ENCODE results near the gene NEDD4L.

The NEDD4L gene

DNA sequence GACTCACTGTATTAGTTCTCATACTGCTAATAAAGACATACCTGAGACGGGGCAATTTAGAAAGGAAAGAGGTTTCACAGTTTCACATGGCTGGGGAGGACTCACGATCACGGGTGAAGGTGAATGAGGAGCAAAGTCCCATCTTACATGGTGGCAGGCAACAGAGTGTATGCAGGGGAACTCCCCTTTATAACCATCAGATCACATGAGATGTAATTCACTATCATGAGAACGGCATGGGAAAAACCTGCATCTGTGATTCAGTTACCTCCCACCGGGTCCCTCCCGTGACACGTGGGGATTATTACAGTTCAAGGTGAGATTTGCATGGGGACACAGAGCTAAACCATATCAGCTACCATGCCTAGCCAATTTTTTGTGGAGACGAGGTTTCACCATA lies 168.2 kb downstream of the NEDD4L start:
- Histone ChIP-seq H3K36me3 (ENCODE audit: control insufficient read depth, insufficient read depth, low read length) (no peaks in the 10 kb centered on the region), H3K27me3 (ENCODE audit: control insufficient read depth, insufficient read depth, low read length) (no peaks in the 10 kb centered on the region), H3K9ac (ENCODE audit: low read length) (no peak overlapping the region), H3K27ac (ENCODE audit: low read depth, low read length) (no peak overlapping the region), H3K9me3 (ENCODE audit: control insufficient read depth, insufficient read depth, low read depth, low read length) (no peaks in the 10 kb centered on the region), H3K4me1 (ENCODE audit: control insufficient read depth, insufficient read depth, low read length) (peaks cover 34% of the 10 kb centered on the region), H3K4me3 (ENCODE audit: low read depth, low read length) (no peak overlapping the region)

DNA sequence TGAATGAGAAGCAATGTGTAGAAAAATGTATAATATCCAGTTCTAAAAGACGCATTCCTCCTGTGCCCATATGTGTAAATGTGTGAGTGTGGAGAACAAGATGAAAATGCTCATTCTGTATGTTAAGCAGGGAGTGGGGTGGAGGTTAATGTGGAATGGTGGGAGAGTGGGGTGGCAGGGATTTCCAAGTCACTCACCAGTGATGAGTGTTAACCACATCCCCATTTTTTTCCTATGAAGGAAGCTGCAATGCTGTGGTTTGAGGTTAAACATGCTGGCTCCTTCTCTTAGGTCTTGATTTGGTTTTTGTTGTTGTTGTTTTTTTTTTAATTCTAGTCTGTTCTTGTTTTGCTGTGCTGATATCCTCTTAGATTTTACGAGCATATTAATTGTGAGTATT lies 169.4 kb downstream of the NEDD4L start:
- no peaks in the 10 kb centered on the region for H3K27me3 ChIP-seq (ENCODE audit: control insufficient read depth, insufficient read depth, low read length)
- no peak overlapping the region for H3K27ac ChIP-seq (ENCODE audit: low read depth, low read length)
- no peaks in the 10 kb centered on the region for H3K36me3 ChIP-seq (ENCODE audit: control insufficient read depth, insufficient read depth, low read length)
- H3K9ac ChIP-seq (ENCODE audit: low read length), result no peak overlapping the region
- H3K9me3 ChIP-seq (ENCODE audit: control insufficient read depth, insufficient read depth, low read depth, low read length), result no peaks in the 10 kb centered on the region
- no peak overlapping the region for H3K4me3 ChIP-seq (ENCODE audit: low read depth, low read length)
- peaks cover 35% of the 10 kb centered on the region for H3K4me1 ChIP-seq (ENCODE audit: control insufficient read depth, insufficient read depth, low read length)

DNA sequence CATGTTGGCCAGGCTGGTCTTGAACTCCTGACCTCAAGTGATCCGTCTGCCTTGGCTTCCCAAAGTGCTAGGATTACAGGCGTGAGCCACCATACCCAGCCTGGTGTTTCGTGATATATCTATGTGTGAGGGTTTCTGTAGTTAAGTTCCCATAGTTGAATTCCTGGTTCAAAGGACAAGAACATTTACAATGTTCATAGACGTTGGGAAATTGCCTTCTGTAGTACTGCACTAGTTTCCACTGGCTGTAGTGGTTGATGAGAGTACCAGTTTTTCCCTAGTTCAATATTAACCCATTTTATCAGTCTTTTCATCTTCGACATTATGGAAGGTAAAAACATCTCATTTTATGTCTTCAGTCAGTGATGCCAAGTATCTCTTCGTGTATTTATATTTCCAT lies 171.0 kb downstream of the NEDD4L start:
- Histone ChIP-seq H3K9me3 (ENCODE audit: control insufficient read depth, insufficient read depth, low read depth, low read length) (no peaks in the 10 kb centered on the region), H3K36me3 (ENCODE audit: control insufficient read depth, insufficient read depth, low read length) (no peaks in the 10 kb centered on the region), H3K9ac (ENCODE audit: low read length) (no peak overlapping the region), H3K4me3 (ENCODE audit: low read depth, low read length) (no peak overlapping the region), H3K4me1 (ENCODE audit: control insufficient read depth, insufficient read depth, low read length) (peaks cover 29% of the 10 kb centered on the region), H3K27ac (ENCODE audit: low read depth, low read length) (no peak overlapping the region), H3K27me3 (ENCODE audit: control insufficient read depth, insufficient read depth, low read length) (no peaks in the 10 kb centered on the region)

DNA sequence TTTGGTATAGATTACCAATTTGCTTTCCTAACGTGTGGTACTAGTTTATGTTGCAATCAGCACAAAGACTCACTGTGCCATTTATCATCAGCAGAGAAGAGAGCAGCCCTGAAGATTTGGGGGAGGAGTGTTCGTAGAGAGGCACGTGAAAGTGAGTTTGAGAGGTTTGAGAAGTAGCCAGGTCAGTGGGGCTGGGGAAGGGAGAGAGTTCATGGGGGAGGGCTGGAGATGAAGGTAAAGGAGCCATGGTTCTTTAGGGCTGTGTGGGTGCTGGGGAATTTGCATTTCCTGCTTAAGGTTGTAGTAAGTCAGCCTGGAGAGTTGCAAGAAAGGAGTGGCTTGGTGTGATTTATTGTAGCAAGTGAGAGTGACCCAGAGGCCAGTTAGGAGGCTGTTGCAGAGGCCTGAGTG lies 172.1 kb downstream of the NEDD4L start:
- Histone ChIP-seq H3K4me3 (ENCODE audit: low read depth, low read length) (peak overlapping the region; percentile 30; the same call in 1 of the 2 replicates), H3K27me3 (ENCODE audit: control insufficient read depth, insufficient read depth, low read length) (no peaks in the 10 kb centered on the region), H3K27ac (ENCODE audit: low read depth, low read length) (0 out of 2 replicates have a peak overlapping the region, but pooled peaks have one; percentile 2), H3K9me3 (ENCODE audit: control insufficient read depth, insufficient read depth, low read depth, low read length) (no peaks in the 10 kb centered on the region), H3K4me1 (ENCODE audit: control insufficient read depth, insufficient read depth, low read length) (peaks cover 33% of the 10 kb centered on the region), H3K36me3 (ENCODE audit: control insufficient read depth, insufficient read depth, low read length) (no peaks in the 10 kb centered on the region), H3K9ac (ENCODE audit: low read length) (no peak overlapping the region)

DNA sequence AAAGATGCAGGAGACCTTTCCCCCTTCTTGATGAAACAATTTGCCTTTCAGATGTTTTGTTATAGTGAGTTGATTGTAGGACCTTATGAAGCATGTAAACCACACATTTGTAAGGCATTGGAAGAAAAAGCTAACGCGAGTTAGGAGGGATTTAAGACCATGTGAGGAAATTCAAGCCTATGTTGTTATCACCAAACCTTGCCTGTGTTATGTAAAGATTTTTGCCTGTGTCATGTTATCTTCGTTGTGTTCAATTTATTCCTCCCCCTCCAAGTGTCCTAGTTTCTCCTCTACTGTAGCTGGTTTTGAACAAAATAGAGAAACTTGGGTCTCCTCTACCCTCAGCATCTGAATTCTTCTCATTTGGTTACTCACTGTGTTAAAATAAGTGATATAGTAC lies 173.0 kb downstream of the NEDD4L start:
- H3K27ac ChIP-seq (ENCODE audit: low read depth, low read length), result no peak overlapping the region
- peaks cover 42% of the 10 kb centered on the region for H3K4me1 ChIP-seq (ENCODE audit: control insufficient read depth, insufficient read depth, low read length)
- no peaks in the 10 kb centered on the region for H3K9me3 ChIP-seq (ENCODE audit: control insufficient read depth, insufficient read depth, low read depth, low read length)
- no peaks in the 10 kb centered on the region for H3K27me3 ChIP-seq (ENCODE audit: control insufficient read depth, insufficient read depth, low read length)
- no peak overlapping the region for H3K4me3 ChIP-seq (ENCODE audit: low read depth, low read length)
- no peaks in the 10 kb centered on the region for H3K36me3 ChIP-seq (ENCODE audit: control insufficient read depth, insufficient read depth, low read length)
- no peak overlapping the region for H3K9ac ChIP-seq (ENCODE audit: low read length)

DNA sequence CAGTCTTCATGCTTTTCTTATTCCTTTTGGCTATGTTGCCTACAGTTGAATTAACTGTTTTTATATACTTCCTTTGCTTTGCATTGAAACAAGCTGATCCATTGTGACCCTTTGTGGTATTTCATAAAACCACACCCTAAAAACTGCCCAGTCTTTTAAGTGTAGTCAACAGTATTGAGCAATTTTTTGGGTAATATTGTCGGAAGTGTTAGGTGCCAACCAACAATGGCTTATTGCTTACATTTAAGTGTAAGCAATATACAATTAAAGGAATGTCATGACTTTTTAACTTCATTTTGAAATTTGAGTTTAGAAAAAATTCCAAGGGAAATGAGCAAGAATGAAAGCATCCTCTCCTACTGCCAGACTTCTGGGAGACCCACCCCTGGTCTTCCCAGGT lies 174.1 kb downstream of the NEDD4L start:
- Histone ChIP-seq H3K4me1 (ENCODE audit: control insufficient read depth, insufficient read depth, low read length) (peaks cover 52% of the 10 kb centered on the region), H3K9ac (ENCODE audit: low read length) (no peak overlapping the region), H3K9me3 (ENCODE audit: control insufficient read depth, insufficient read depth, low read depth, low read length) (no peaks in the 10 kb centered on the region), H3K4me3 (ENCODE audit: low read depth, low read length) (no peak overlapping the region), H3K27ac (ENCODE audit: low read depth, low read length) (no peak overlapping the region), H3K36me3 (ENCODE audit: control insufficient read depth, insufficient read depth, low read length) (no peaks in the 10 kb centered on the region), H3K27me3 (ENCODE audit: control insufficient read depth, insufficient read depth, low read length) (no peaks in the 10 kb centered on the region)

DNA sequence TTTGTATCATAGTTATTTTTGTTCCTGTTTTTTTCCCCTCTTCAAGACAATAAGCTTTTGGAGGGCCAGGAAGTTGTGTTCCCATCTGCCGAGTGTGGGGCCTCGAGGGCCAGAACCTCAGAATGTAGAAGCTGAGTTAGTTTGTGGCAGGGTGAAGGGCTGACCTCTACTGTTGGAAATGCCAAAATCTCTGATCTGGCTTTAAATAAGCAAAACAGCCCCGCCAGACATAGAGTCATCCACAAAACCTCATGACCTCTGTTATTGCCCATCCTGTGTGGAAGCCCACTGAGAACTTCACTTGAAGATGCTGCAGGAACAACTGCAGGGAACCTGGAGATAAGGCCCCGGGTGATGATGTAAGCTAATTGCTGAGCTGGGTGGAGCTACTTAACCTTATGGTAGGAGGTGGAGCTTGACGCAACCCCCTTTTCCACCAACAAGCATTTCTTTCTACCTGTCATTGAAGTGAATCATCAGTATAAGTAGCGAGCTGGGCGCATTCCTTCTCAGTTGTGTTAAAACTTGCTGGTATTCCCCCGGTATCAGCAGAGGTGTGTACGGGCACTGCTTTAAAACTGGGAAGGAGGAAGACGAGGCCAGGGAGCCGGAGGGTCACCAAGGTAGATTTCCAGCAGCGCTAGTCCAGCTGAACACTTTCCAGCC lies 177.2 kb downstream of the NEDD4L start:
- peak overlapping the region; percentile 52 for H3K4me3 ChIP-seq (ENCODE audit: low read depth, low read length)
- peaks cover 66% of the 10 kb centered on the region for H3K4me1 ChIP-seq (ENCODE audit: control insufficient read depth, insufficient read depth, low read length)
- H3K27ac ChIP-seq (ENCODE audit: low read depth, low read length), result peak overlapping the region; percentile 50; the same call in 1 of the 2 replicates
- no peaks in the 10 kb centered on the region for H3K27me3 ChIP-seq (ENCODE audit: control insufficient read depth, insufficient read depth, low read length)
- H3K9ac ChIP-seq (ENCODE audit: low read length), result peak overlapping the region; percentile 67
- H3K9me3 ChIP-seq (ENCODE audit: control insufficient read depth, insufficient read depth, low read depth, low read length), result no peaks in the 10 kb centered on the region
- H3K36me3 ChIP-seq (ENCODE audit: control insufficient read depth, insufficient read depth, low read length), result no peaks in the 10 kb centered on the region

DNA sequence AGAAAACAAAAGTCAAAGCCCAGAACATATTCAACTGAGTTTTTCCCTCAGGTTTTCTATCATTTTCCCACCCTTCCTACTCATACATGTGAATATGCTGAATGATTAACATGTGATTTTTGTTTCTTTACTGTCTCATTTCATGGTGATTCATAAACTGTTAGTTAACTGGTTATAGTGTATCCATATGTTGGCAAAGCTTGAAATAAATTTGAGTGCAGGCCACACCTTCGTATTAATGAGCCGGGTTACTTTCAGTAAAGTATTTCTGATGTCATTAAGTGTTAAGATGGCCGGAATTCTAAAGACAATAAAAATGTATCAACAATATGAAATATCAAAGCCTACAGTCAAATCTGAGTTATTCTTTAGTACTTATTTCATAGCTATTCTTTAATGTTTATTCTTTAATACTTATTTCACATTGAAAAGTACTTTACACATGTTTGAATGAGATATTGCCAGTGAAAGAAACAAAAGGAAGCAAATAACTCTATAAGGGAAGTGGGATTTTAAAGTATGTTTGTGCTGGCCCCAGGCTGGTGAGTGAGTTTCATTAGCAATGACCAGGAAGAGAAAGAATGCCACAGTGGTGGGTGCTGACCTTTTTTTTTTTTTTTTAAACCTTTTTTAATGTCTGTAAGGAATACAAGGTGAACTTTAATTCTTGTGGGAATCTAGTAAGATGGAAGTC lies 178.6 kb downstream of the NEDD4L start:
- H3K27ac ChIP-seq (ENCODE audit: low read depth, low read length), result no peak overlapping the region
- H3K9ac ChIP-seq (ENCODE audit: low read length), result no peak overlapping the region
- peak overlapping the region; percentile 52; the same call in 1 of the 2 replicates for H3K4me3 ChIP-seq (ENCODE audit: low read depth, low read length)
- H3K9me3 ChIP-seq (ENCODE audit: control insufficient read depth, insufficient read depth, low read depth, low read length), result no peaks in the 10 kb centered on the region
- H3K36me3 ChIP-seq (ENCODE audit: control insufficient read depth, insufficient read depth, low read length), result no peaks in the 10 kb centered on the region
- peaks cover 63% of the 10 kb centered on the region for H3K4me1 ChIP-seq (ENCODE audit: control insufficient read depth, insufficient read depth, low read length)
- no peaks in the 10 kb centered on the region for H3K27me3 ChIP-seq (ENCODE audit: control insufficient read depth, insufficient read depth, low read length)

DNA sequence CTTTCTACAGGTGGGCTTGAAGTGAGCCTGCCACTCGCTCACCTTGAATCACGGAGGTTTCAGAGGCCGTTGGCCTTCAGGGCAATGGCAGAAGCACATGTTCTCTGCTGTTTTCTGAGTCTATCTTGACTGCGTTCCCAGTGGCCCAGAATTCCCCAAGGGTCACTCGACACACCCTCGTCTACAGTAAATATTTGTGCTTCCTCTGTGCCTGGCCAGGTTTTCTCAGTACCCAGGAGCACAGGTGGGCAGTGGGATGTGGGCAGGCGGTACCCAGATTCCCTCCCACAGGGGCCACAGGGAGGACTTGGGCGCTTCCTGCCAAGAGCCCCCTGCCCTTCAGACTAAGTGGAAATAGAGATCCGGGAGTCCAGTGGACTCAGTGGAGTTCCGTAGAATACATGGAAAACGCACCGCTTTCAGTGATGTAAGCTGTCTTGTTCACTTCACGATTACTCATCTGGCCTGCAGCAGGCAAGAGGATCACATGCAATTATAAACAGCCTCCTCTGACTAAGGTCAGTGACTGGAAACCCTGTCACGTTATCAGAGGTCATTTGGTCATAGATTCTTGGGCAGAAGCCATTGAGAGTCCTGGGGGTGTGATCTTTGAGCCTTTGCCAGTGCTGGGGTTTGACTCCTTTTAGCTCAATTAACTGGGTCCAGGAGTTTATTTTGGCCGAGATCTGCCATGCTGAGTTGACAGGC lies 179.8 kb downstream of the NEDD4L start:
- H3K4me3 ChIP-seq (ENCODE audit: low read depth, low read length), result no peak overlapping the region
- H3K27me3 ChIP-seq (ENCODE audit: control insufficient read depth, insufficient read depth, low read length), result no peaks in the 10 kb centered on the region
- H3K9me3 ChIP-seq (ENCODE audit: control insufficient read depth, insufficient read depth, low read depth, low read length), result no peaks in the 10 kb centered on the region
- H3K27ac ChIP-seq (ENCODE audit: low read depth, low read length), result no peak overlapping the region
- peaks cover 76% of the 10 kb centered on the region for H3K4me1 ChIP-seq (ENCODE audit: control insufficient read depth, insufficient read depth, low read length)
- H3K9ac ChIP-seq (ENCODE audit: low read length), result no peak overlapping the region
- H3K36me3 ChIP-seq (ENCODE audit: control insufficient read depth, insufficient read depth, low read length), result no peaks in the 10 kb centered on the region

DNA sequence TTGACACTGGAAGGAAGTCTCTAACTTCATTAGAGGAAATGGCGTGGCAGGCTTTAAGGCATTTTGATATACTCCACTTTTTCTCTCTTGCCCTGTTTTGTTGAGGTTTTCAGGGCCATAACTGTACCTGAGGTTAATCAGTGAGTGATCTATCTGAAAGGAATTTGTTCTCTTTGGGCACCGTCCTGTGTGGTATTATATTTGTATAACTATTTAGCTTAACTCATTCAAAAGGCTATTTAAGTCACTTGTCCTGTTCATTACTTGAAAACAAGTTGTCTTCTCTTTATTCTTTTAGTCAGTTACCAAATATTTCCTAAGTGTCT lies 180.4 kb downstream of the NEDD4L start:
- no peaks in the 10 kb centered on the region for H3K36me3 ChIP-seq (ENCODE audit: control insufficient read depth, insufficient read depth, low read length)
- H3K9ac ChIP-seq (ENCODE audit: low read length), result no peak overlapping the region
- no peak overlapping the region for H3K27ac ChIP-seq (ENCODE audit: low read depth, low read length)
- no peaks in the 10 kb centered on the region for H3K27me3 ChIP-seq (ENCODE audit: control insufficient read depth, insufficient read depth, low read length)
- H3K4me1 ChIP-seq (ENCODE audit: control insufficient read depth, insufficient read depth, low read length), result peaks cover 81% of the 10 kb centered on the region
- H3K9me3 ChIP-seq (ENCODE audit: control insufficient read depth, insufficient read depth, low read depth, low read length), result no peaks in the 10 kb centered on the region
- H3K4me3 ChIP-seq (ENCODE audit: low read depth, low read length), result no peak overlapping the region

DNA sequence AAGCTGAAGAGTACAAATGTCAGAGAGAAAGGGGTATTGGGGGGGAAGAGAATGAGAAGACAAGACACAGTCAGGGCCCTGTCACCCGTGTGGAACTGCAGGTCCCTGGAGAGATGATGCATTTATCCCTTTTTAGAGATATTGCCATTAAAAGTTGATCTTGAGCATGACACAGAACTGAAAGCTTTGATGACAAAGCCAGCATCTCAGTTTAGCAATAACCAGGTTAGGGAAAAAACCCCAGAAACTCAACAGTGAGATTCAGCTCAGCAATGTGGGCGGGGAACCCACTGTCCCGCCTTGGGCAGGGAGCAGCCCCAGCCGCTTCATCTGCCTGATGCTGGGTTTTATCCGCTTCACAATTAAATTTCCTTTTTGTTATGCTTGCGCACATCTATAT lies 181.1 kb downstream of the NEDD4L start:
- Histone ChIP-seq H3K9me3 (ENCODE audit: control insufficient read depth, insufficient read depth, low read depth, low read length) (no peaks in the 10 kb centered on the region), H3K36me3 (ENCODE audit: control insufficient read depth, insufficient read depth, low read length) (no peaks in the 10 kb centered on the region), H3K27ac (ENCODE audit: low read depth, low read length) (no peak overlapping the region), H3K27me3 (ENCODE audit: control insufficient read depth, insufficient read depth, low read length) (no peaks in the 10 kb centered on the region), H3K9ac (ENCODE audit: low read length) (no peak overlapping the region), H3K4me3 (ENCODE audit: low read depth, low read length) (no peak overlapping the region), H3K4me1 (ENCODE audit: control insufficient read depth, insufficient read depth, low read length) (peaks cover 83% of the 10 kb centered on the region)

Measured in HUES6 (cell line).